NCI-H2171 (cell line): Measurements from ENCODE around the gene MRPL52.
"Not testable (repeated sequence)": the region's sequence is repeated elsewhere in the genome, so short reads cannot be mapped to it uniquely, and the experiment has no call there.

Experiments
- DNase-seq: peaks from one replicate; lab custom pipeline; 2025; lab: John Stamatoyannopoulos, UW

Gene MRPL52

GRCh38 chr14:22811722-22812121, 18.0 kb upstream of the MRPL52 start:
- DNase-seq = no peak

DNA sequence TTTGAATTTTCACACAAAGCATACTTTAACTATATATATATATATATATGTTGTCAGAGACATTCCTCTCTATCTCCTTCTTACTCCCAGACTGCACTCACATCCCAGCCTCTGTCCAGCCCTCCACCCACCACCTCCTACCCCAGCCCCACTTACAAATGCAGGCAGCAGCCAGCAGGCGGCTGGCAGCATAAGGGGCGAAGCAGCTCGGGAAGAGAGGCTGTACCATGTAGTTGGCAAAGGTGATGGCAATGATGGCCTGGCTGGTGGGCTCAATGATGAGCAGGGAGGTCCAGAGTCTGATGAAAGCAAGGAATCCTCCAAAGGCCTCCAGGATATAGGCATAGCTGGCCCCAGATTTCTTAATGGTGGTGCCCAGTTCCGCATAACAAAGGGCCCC, 16.9 kb upstream of the MRPL52 start:
- DNase-seq = no peak

DNA sequence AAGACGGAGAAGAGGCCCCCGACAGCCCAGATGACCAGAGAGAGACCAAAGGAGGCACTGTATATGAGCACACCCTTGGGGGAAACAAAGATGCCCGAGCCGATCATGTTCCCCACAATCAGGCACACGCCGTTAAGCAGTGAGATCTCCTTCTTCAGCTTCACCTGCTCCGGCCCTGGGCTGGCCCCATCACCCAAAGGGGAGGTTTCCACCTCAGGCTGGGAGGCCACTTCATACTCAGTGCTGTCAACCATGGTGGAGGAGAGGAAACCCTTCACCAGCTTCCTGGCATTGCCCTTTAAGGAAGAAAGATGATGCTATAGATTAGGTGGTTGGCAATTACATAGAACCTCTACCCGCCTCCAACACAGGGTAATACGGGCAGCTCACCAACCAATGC, 16.5 kb upstream of the MRPL52 start:
- DNase-seq = no peak

DNA sequence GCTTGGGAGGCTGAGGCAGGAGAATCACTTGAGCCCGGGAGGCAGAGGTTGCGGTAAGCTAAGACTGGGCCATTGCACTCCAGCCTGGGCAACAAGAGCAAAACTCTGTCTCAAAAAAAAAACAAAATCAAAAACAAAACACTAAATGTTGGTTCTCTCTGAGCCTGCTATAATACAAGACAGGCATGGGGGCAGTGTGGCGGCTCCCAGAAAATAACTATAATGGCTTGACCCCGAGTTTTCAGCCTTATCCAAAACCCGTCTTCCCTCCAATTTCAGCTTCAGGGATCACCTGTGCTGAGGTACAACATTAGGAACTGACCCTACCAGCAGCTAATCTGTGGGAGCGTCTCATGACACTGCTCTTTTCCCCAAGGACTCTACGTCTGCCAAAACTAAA, 15.3 kb upstream of the MRPL52 start:
- no peak for DNase-seq

- no peak for DNase-seq
Measured at GRCh38 chr14:22814941-22815713, 14.6 kb upstream of the MRPL52 start, which contains the start of gene SLC7A7. Gene SLC7A7, minus strand, starts transcription at chr14:22815435. Its CDS starts 2,037 bp downstream, at chr14:22813398.

- peak; percentile 36 for DNase-seq
Measured at GRCh38 chr14:22819151-22819988, 10.3 kb upstream of the MRPL52 start.

GRCh38 chr14:22820731-22821130, 9.0 kb upstream of the MRPL52 start:
- DNase-seq = no peak

GRCh38 chr14:22821193-22822015, 8.3 kb upstream of the MRPL52 start:
- no peak for DNase-seq

DNA sequence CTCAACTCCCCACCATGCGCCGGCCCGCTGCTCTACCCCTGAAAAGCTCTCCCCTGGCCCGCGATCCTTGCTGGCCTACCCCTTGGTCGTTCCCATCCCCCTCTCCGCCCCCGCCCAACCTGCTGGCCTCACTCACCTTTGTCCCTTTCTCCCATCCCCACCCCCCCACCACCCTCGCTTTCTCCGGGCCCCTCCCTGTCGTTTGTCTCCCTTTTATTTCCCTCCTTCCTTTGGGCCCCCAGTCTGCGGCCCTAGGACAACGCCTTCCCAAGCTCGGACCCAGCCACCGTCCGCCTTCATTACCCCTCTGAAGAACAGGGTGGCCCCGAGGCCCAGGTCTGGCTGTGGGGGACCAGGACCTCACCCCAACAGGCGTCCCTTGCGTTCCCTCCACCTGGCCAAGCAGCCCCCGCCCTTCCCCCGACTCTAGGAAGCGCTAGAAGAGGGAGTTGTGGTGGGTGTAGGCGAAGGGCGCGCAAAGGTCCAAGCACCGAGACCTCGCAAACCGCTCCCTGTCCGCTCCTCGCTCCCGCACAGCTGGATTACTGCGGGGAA, 7.6 kb upstream of the MRPL52 start:
- no peak for DNase-seq

GRCh38 chr14:22822571-22823098, 7.1 kb upstream of the MRPL52 start:
- no peak for DNase-seq

- no peak for DNase-seq
Measured at GRCh38 chr14:22824711-22825359, 4.9 kb upstream of the MRPL52 start.

GRCh38 chr14:22829076-22829660, 519 bp upstream of the MRPL52 start:
- DNase-seq = not testable (repeated sequence)

DNA sequence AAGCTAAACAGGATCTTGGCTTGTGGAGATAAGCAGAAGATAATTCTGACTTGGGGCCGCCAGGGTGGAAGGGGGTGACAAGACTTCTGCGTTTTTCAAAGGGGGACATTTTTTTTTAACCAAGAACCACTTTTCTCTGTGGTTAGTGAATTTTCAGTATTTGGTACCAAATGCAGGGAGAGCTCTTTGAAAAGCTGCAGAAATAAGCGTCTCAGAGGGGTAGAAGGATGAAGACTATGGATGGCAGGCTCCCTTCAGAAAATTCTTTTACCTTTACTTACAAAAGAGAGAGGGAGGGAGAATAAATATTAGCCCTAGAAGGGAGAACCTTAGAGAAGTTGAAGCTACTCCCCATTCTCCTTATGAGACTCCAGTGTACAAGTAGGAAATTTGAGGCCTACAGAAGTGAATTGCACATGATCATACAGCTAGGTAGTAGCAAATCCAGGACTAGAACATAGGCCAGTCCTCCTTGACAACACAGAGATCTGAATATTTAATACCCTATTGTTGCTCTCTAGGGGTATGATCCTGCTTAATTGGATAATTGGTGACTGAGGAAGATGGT, 840 bp downstream of the MRPL52 start:
- no peak for DNase-seq

DNA sequence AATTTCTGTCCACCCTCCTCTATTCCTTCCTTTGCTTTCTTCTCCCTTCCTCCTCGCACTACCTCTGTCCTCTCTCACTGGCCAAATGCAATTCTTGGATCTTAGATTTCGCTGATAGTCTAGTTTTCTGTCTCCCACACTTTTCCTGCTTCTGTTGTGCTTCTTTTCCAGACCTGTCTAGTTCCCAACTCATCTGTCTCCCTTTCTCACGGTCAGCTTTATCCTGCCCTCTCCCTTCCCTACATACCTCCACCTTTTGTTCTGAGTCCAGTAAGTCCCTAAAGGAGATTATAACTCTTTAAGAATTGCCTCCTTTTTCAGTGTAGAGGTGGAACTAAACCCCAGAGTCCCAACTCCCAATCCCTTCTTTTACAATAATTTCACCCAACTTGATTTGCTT, 5.8 kb downstream of the MRPL52 start:
- no peak for DNase-seq

DNA sequence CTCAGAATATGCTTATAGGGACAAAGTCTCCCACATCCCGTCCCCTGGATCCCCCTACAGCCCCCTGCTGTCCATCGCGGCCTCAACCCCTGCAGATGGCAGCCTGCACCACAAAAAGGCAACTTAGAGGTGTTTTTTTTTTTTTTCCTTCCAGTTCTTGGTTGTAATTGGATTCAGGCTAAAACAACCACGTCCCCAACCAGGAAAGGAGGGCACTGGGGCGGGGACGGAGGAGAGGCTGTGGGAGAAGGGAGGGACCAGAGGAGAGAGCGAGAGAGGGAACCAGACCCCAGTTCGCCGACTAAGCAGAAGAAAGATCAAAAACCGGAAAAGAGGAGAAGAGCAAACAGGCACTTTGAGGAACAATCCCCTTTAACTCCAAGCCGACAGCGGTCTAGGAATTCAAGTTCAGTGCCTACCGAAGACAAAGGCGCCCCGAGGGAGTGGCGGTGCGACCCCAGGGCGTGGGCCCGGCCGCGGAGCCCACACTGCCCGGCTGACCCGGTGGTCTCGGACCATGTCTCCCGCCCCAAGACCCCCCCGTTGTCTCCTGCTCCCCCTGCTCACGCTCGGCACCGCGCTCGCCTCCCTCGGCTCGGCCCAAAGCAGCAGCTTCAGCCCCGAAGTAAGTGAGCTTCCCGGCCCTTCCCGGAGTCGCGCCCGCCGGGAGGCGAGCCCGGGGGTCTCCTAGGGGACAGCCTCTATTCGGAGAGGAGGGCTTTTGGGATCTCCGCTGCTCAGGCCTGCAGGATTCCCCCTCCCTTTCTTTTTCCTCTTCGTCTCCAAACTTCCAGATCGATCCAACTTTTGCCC, 6.8 kb downstream of the MRPL52 start, which contains the start of gene MMP14:
Gene MMP14 (plus strand): TSS at position 285 of the 813 bp plus-strand sequence. CDS start 233 bp downstream, at position 518.
- DNase-seq = peak; percentile 36

GRCh38 chr14:22837114-22837749, 7.5 kb downstream of the MRPL52 start:
- no peak for DNase-seq

DNA sequence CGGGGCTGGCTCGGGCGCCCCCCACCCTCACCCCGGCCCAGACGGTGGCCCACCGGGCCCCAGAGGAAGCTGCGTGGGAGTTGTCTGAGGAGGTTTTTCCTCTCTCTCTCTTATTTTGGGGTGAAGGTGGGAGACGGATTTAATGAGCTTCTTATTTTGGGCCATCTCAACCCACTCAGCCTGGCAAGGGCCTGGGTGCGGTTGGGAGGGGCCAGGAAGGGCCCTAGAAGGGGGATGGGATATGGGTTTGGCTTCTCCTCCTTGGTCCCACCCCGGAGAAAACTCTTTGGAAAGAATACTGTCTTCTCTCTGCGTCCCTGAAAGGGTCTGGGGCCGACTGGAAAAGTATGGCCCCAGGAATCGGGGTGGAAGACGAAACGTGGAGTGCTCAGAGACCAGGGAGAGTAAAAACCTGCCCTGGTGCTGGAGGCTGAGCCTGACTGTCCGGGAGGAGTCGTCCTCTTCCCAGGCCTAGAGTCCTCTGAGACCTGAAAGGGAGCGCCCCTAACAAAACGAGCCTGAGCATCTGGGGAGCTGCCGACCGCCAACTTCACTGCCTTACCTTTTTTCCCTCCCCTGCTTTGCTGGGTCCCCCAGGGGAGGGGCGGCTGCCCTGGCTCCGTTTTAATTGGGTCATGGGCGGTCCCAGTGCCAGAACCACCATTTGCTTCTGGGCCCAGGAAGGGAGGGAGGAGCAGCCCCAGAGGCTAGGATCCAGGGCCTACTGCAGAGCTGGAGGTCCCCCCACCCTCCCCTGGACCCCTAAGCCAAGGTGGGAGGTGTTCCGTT, 8.3 kb downstream of the MRPL52 start:
- DNase-seq = no peak

DNA sequence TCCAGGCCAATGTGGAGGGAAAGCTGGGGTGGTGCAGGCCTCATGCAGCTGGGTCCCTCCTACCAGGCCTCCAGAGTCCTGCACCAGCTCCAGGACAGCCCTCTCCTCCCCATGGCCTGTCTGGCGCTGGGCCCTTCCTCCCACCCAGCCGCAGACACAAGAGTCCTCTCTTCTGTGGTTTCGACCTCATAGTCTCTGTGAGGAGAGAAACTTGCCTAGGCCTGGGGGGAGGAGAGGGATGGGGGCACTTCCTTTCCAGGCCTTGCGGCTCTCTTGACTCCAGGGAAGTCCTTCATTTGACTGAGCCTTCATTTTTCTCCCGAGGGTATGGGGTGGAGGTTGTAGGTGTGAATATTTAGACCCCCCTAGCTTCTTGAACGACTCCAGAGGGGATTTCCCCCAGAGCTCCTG, 8.9 kb downstream of the MRPL52 start:
- DNase-seq = no peak
